HG02763 (cell line): ENCODE results near the gene SUGT1.
"Not testable (repeated sequence)": the region's sequence is repeated elsewhere in the genome, so short reads cannot be mapped to it uniquely, and the experiment has no call there.

Experiments used
- ATAC-seq: cut with Tn5 transposase; IDR thresholded peaks from one replicate; pipeline ENCODE4 v1.9.1; 2021; ENCODE audit warnings: mild to moderate bottlenecking, moderate library complexity; ENCODE audit not compliant: unreplicated experiment

The SUGT1 gene

GRCh38 chr13:52665325-52665724 lies 12.7 kb downstream of the SUGT1 start:
- no peak for ATAC-seq

GRCh38 chr13:52669677-52670076 lies 17.0 kb downstream of the SUGT1 start:
- ATAC-seq: no peak

- no peak for ATAC-seq
Measured at GRCh38 chr13:52670726-52671125, 18.1 kb downstream of the SUGT1 start.

GRCh38 chr13:52673465-52673864 lies 20.8 kb downstream of the SUGT1 start:
- no peak for ATAC-seq

- no peak for ATAC-seq
Measured at GRCh38 chr13:52677823-52678222, 25.2 kb downstream of the SUGT1 start.

- ATAC-seq: not testable (repeated sequence)
Measured at GRCh38 chr13:52685806-52686205, 33.2 kb downstream of the SUGT1 start.

GRCh38 chr13:52686376-52686775 lies 33.7 kb downstream of the SUGT1 start:
- no peak for ATAC-seq

- no peak for ATAC-seq
Measured at GRCh38 chr13:52695856-52696255, 43.2 kb downstream of the SUGT1 start.

- no peak for ATAC-seq
Measured at GRCh38 chr13:52696566-52696965, 43.9 kb downstream of the SUGT1 start.

- no peak for ATAC-seq
Measured at GRCh38 chr13:52701728-52702465, 49.3 kb downstream of the SUGT1 start.

GRCh38 chr13:52703482-52703881 lies 50.8 kb downstream of the SUGT1 start:
- ATAC-seq: no peak

GRCh38 chr13:52706081-52706480 lies 53.4 kb downstream of the SUGT1 start:
- ATAC-seq: no peak

- no peak for ATAC-seq
Measured at GRCh38 chr13:52707375-52707774, 54.7 kb downstream of the SUGT1 start.

GRCh38 chr13:52708266-52708665 lies 55.6 kb downstream of the SUGT1 start:
- ATAC-seq: not testable (repeated sequence)

- no peak for ATAC-seq
Measured at GRCh38 chr13:52711286-52711685, 58.6 kb downstream of the SUGT1 start.

- ATAC-seq: no peak
Measured at GRCh38 chr13:52712385-52712784, 59.7 kb downstream of the SUGT1 start.

- ATAC-seq: no peak
Measured at GRCh38 chr13:52713894-52714293, 61.3 kb downstream of the SUGT1 start.

GRCh38 chr13:52720904-52721303 lies 68.3 kb downstream of the SUGT1 start:
- not testable (repeated sequence) for ATAC-seq

- not testable (repeated sequence) for ATAC-seq
Measured at GRCh38 chr13:52721356-52721755, 68.7 kb downstream of the SUGT1 start.

GRCh38 chr13:52723181-52723580 lies 70.5 kb downstream of the SUGT1 start:
- no peak for ATAC-seq

GRCh38 chr13:52725302-52725701 lies 72.7 kb downstream of the SUGT1 start:
- ATAC-seq: no peak

GRCh38 chr13:52726258-52726657 lies 73.6 kb downstream of the SUGT1 start:
- no peak for ATAC-seq

GRCh38 chr13:52734075-52734623 lies 81.5 kb downstream of the SUGT1 start:
- no peak for ATAC-seq
